ES-I3 (cell line): Measurements from ENCODE around the gene PAQR7.
"Not testable (repeated sequence)": the region's sequence is repeated elsewhere in the genome, so short reads cannot be mapped to it uniquely, and the experiment has no call there.

ENCODE experiments used
- H3K36me3 ChIP-seq: 2 replicates; pipeline ENCODE4 v1.6.1; 2013; ENCODE audit warnings: mild to moderate bottlenecking, low read length, control low read depth, moderate library complexity; ENCODE audit not compliant: insufficient read depth
- H3K4me1 ChIP-seq: 2 replicates; pipeline ENCODE4 v1.6.1; 2013; ENCODE audit warnings: mild to moderate bottlenecking, control low read depth, low read length; ENCODE audit not compliant: insufficient read depth
- H3K9ac ChIP-seq: 2 replicates; pipeline ENCODE4 v1.6.1; 2013; ENCODE audit warnings: low read depth, mild to moderate bottlenecking, low read length, moderate library complexity
- H3K9me3 ChIP-seq: 2 replicates; pipeline ENCODE4 v1.6.1; 2013; ENCODE audit warnings: mild to moderate bottlenecking, low read length, moderate library complexity; ENCODE audit not compliant: control insufficient read depth, insufficient read depth

The PAQR7 gene

DNA sequence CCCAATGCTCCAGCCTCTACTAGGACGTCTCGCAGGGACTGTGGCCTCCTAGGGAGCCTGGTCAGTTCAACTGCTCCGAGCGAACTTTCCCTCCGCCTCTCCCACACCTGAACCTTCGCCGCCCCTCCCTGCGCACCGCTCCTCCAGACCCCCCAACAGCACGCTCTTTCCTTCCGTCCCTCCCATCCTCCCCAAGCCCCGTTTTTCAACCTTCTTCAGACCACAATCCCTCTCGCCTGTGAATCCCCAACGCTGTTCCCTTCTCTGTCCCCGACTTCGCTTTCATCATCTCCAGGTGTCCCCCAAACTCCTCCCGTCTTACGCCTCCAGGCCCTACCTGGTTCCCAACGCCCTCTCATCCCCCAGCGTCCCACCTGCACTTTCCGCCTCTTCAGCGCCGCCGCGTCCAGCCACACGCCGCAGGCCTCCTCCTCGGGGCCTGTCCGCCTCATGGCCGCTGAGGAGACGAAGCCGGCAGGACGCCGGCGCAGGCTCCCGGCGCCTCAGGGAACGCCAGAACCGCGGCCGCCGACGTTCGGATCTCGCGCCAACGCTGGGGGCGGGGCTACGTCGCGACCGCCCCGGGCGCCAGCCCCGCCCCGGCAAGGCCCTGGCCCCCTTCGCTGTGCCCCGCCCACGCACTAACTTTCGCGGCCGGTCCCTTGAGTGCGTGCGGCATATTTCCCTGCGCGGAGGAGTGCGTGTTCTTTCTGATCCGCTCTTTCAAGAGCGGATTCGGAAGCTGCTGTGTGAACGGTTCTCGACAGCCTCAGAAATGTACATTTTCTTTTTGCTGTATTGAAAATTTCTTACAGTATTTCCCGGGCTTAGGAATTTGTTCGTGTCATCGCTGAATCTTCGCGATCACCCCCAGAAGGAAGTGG lies 16.4 kb downstream of the PAQR7 start, which contains the start of gene AUNIP:
Gene AUNIP (minus strand): TSS at position 552 of the 884 bp plus-strand sequence. CDS start 100 bp downstream, at position 452.
- peak within 1 kb of the TSS; percentile 86 for H3K9ac ChIP-seq

DNA sequence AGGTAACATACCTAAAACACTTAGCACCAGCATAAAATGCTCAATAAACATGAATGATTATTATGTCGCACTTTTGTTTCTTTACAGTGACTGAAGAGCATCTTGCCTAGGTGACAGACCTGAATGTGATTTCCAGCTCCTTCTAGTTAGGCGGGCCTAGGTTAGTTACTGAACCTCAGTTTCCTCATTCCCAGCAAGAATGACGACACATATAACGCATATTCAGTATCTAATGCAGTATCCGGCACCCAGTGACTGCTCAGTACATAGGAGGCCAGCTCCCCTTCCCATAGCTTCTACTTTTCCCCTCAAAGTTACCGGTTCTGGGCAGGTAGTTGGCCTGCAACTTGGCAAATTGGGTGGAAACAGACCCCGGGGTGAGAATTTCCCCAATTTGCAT lies 17.0 kb downstream of the PAQR7 start:
- Histone ChIP-seq H3K9me3 (no peaks in the 10 kb centered on the region), H3K9ac (peak overlapping the region; percentile 86), H3K36me3 (no peaks in the 10 kb centered on the region), H3K4me1 (no peaks in the 10 kb centered on the region)

More for the DNA sequence above, 16.4 kb downstream of the PAQR7 start, which contains the start of gene AUNIP:
- no peaks in the 10 kb centered on the region for H3K9me3 ChIP-seq
- no peaks in the 10 kb centered on the region for H3K4me1 ChIP-seq
- H3K36me3 ChIP-seq, result no peaks in the 10 kb centered on the region

DNA sequence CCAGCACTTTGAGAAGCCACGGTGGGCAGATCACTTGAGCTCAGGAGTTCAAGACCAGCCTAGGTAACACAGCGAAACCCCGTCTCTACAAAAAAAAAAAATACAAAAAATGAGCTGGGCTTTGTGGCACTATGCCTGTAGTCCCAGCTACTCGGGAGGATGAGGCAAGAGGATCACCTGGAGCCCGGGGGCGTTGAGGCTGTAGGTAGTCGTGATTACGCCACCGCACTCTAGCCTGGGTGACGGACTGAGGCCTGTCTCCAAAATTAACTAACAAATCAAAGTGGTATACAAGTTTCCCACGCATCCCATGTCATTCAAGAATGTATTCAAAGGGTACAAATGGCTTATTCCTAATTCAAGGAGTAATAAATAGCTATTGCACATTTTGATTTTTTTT lies 18.7 kb downstream of the PAQR7 start:
- Histone ChIP-seq H3K9ac (no peak overlapping the region), H3K4me1 (no peaks in the 10 kb centered on the region), H3K9me3 (no peaks in the 10 kb centered on the region), H3K36me3 (no peaks in the 10 kb centered on the region)

DNA sequence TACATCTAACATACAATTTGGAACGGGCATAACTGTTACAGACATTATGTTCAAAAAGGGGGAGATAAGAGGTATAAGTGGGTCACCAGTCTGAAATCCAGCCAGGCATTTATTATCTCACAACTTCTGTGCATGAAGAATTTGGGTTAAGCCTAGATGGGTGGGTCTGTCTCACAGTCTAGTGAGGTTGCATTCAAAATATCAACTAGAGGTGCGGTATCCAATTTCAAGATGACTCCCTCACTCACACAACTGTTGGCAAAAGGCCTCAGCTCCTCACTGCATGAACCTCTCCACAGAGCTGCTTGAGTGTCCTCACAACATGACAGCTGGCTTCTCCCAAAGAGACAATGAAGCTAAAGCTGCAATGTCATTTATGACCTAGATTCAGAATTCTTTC lies 21.0 kb downstream of the PAQR7 start:
- H3K36me3 ChIP-seq, result no peaks in the 10 kb centered on the region
- no peaks in the 10 kb centered on the region for H3K4me1 ChIP-seq
- H3K9ac ChIP-seq, result no peak overlapping the region
- H3K9me3 ChIP-seq, result no peaks in the 10 kb centered on the region

DNA sequence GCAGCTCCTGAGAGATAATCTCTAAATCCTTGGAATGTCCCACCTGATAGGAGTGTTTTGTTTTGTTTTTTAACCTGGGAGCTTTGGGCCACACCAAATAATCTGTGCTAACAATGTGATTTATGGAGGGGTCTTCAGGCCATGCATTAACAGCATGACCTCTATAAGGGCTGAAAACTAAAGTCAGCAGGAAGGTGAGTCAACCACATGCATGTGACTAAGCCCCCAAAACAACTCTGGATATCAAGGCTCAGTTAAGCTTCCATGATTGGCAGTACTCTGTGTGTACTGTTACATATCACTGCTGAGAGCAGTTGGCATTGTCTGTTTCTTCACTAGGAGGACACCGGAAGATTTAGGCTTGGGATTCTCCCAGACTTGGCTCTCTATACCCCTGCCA lies 27.0 kb downstream of the PAQR7 start:
- Histone ChIP-seq H3K4me1 (peaks cover 9% of the 10 kb centered on the region), H3K9ac (no peak overlapping the region), H3K36me3 (no peaks in the 10 kb centered on the region), H3K9me3 (no peaks in the 10 kb centered on the region)

DNA sequence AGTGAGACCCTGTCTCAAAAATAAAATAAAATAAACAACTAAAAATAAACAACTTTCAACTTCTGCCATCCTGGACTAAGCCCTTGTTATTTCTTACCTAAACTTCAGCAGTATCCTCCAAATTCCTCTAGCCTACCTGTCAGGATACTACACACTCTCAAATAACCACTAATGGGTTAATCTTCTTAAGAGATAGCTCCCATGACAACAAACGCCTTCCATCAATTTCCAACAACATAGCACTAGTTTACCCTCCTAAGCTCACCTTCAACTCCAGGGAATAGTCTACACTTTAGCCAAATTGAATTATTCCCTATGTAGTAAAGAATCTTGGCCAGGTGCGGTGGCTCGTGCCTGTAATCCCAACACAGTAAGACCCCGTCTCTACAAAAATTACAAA lies 27.6 kb downstream of the PAQR7 start:
- peaks cover 9% of the 10 kb centered on the region for H3K4me1 ChIP-seq
- no peaks in the 10 kb centered on the region for H3K9me3 ChIP-seq
- H3K9ac ChIP-seq, result no peak overlapping the region
- no peaks in the 10 kb centered on the region for H3K36me3 ChIP-seq

DNA sequence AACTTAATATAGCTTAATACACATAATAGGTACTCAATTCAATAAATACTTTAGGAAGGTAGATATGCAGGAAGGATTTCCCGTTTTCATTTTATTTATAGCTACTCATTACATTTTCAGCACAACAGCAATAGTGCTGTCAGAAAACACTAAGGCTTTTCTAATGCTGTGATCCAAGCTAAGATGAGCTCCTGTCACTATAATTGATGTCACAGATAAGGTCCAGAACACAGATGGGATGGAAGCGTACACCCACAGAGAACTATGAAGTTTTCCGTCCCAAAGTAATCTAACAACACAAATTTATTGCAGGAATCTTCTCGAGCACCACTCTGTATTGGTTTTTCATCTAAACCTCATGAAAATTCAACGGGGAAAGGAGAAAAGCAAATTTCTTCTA lies 29.8 kb downstream of the PAQR7 start:
- Histone ChIP-seq H3K9ac (no peak overlapping the region), H3K4me1 (peaks cover 9% of the 10 kb centered on the region), H3K36me3 (no peaks in the 10 kb centered on the region), H3K9me3 (no peaks in the 10 kb centered on the region)

DNA sequence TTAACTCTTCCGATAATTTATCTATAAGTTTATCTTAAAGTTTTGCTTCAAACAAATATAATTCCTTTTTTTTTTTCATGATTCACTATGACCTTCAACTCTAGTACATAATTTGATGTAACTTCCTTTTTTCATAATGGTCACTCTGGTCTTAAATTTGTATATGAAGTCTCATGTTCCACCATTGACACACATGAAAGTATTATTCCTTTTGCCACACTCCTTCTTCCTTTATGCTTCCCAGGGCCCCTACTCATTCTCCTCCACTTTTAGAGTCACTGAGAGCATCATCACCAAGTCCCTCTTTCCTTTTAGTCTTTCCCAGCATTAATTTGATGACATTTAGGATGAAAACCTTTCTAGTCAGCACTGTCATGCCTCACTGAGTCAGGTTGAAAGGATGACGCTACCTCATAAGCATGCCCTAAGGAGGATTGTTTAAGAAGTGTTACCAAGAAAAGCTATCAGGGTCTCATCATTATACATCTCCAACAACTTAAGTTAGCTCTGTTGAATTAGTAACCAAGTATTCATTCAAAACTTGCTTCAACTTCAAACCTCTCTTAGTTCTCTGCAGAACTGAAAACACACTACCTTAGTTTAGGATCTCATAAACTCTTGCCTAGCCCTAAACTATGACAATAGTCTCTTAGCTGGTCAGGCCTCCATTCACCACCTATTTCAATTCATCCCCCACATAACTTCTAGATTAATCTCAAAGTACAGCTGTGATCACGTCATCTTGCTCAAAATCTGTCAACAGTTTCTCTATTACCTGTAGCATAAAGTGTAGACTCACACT lies 30.8 kb downstream of the PAQR7 start:
- Histone ChIP-seq H3K9me3 (no peaks in the 10 kb centered on the region), H3K4me1 (peaks cover 9% of the 10 kb centered on the region), H3K36me3 (no peaks in the 10 kb centered on the region), H3K9ac (no peak overlapping the region)

DNA sequence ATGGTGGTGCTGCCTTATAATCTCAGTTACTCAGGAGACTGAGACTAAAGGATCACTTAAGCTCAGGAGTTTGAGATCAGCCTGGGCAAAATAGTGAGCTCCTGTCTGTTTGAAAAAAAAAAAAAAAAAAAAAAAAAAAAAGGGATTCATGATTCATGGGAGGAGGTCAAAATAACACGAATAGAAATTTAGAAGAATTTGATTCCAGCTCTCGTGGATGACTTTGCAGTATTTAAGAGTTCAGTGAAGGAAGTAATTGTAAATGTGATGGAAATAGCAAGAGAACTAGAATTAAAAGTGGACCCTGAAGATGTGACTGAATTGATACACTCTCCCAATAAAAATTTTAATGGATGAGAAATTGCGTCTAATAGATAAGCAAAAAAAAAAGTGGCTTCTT lies 32.0 kb downstream of the PAQR7 start:
- no peak overlapping the region for H3K9ac ChIP-seq
- no peaks in the 10 kb centered on the region for H3K36me3 ChIP-seq
- H3K4me1 ChIP-seq, result peaks cover under 1% of the 10 kb centered on the region
- H3K9me3 ChIP-seq, result no peaks in the 10 kb centered on the region

DNA sequence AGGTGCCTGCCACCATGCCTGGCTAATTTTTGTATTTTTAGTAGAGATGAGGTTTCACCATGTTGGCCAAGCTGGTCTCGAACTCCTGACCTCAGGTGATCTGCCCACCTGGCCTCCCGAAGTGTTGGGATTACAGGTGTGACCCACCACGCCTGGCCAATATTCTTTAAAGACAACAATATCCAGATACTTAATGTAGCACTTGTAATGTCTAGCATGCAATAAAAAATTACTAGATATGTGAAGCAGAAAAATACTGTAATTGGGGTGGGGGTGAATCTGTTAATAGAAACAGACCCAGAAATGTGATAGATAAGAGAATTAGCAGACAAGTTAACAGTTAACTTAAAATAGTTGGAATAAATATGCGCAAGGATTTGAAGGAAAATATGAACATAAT lies 35.7 kb downstream of the PAQR7 start:
- not testable (repeated sequence) for H3K36me3 ChIP-seq, H3K9me3 ChIP-seq, H3K9ac ChIP-seq, H3K4me1 ChIP-seq

DNA sequence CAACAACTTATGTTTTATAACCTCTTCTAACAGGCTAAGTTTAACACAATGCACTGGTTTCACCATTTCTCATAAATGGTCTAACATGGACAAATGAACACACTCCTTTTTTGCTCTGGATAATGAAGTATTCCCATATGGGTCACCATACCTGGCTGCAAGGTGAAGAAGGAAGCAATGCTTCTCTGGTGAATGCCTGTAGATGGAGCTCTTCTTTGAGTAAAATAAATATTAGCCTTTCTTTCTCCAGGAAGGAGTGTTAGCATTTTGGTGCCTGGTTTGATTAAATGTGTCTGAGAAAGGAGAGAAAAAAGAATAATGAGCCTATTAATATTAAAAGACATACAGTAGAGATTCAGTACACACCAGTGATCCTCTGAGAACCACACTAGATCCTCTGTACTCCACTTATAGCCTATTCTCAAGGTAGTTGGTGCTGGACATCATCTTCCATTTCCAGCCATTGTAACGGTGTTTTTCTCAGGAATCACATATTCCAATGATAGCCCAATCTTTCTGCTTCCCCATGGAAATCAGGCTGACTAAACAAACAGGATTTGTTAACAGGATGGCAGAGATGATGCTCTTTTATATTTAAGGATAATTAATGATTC lies 38.1 kb downstream of the PAQR7 start:
- Histone ChIP-seq H3K4me1 (no peaks in the 10 kb centered on the region), H3K9ac (no peak overlapping the region), H3K9me3 (no peaks in the 10 kb centered on the region), H3K36me3 (peaks cover 12% of the 10 kb centered on the region; the same call in 1 of the 2 replicates)

DNA sequence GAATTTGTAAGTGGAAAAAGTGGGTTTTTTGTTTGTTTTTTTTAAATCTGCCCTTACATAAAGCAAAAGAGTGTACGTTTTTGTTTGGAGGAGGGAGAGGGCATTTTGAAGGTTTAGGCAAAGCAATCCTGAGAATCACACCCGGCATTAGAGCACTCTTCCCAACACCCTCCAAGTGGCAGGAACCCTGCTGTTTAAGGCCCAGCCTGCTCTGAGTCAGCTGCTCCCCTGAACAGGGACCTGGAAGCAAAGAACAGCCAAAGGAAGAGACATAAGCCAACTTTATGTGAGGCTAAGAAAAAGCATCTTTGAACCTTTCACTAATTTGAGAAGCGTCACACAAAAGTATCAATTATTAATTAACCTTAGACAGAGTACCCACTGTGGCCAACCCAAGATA lies 38.8 kb downstream of the PAQR7 start:
- Histone ChIP-seq H3K36me3 (peaks cover 15% of the 10 kb centered on the region), H3K9me3 (no peaks in the 10 kb centered on the region), H3K4me1 (no peaks in the 10 kb centered on the region), H3K9ac (no peak overlapping the region)

DNA sequence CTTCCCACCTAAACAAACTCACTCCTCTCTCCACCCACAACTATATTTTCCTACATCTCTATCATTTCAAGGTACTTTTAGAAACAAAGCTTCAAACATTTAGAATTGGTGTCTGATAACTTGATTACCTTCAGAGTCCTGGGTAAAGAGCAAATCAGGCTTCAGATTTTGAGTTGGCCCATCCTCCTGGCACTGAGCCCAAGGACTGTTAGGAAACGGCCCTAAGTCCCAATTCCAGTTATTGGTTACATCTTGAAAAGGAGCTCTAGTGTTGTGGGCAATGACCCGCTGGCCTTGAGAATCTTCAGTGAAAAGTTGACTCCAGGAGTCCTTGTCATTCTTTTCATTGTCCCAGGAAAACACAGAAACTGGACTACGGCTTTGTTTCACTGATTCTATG lies 40.6 kb downstream of the PAQR7 start:
- Histone ChIP-seq H3K9ac (no peak overlapping the region), H3K9me3 (no peaks in the 10 kb centered on the region), H3K36me3 (peaks cover 28% of the 10 kb centered on the region), H3K4me1 (no peaks in the 10 kb centered on the region)

DNA sequence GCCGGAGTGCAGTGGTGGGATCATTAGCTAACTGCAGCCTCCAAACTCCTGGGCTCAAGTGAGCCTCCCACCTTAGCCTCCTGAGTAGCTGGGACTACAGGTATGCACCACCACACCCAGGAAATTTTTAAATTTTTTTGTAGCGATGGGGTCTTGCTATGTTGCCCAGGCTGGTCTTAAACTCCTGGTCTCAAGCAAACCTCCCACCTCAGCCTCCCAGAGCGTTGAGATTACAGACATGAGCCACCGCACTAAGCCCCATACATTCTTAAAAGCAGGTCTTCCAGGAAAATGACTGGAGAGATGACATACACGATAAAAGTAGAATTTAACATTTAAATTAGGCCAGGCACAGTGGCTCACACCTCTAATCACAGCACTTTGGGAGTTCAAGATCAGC lies 42.4 kb downstream of the PAQR7 start:
- no peak overlapping the region for H3K9ac ChIP-seq
- no peaks in the 10 kb centered on the region for H3K9me3 ChIP-seq
- peaks cover 35% of the 10 kb centered on the region for H3K36me3 ChIP-seq
- no peaks in the 10 kb centered on the region for H3K4me1 ChIP-seq
